Measurements from ENCODE around the gene NFAM1.

- TF ChIP-seq POLR2AphosphoS5 (IDR thresholded peaks at IDR 0.05; ENCODE audit: low read depth), result no peak
- TF ChIP-seq CTCF (conservative IDR thresholded peaks at IDR 0.05; ENCODE audit: low read depth in 2 of 2), result no peak
- TF ChIP-seq NANOG (IDR thresholded peaks at IDR 0.05; ENCODE audit: borderline replicate concordance), result no peak
- no peak for TF ChIP-seq EZH2 (IDR thresholded peaks at IDR 0.05; ENCODE audit: low read depth, unreplicated experiment)
- TF ChIP-seq EZH2phosphoT487 (IDR thresholded peaks at IDR 0.05; ENCODE audit: unreplicated experiment), result no peak
- TF ChIP-seq REST (IDR thresholded peaks at IDR 0.05; ENCODE audit: unreplicated experiment), result no peak
- TF ChIP-seq ZNF114 (CRISPR knock-in tag; IDR thresholded peaks at IDR 0.05), result no peak
Observed at GRCh38 chr22:42335839-42336378, 96.3 kb downstream of the NFAM1 start.

All from GM23338 (cell line).